ENCODE results near the gene PRKCQ. TPM values are rescaled to one million over a fixed set of nuclear protein-coding genes. Genes with fewer than 3 reads are reported as not detected.

The PRKCQ gene
- total RNA-seq, 1 donor from 2014 or later: 3.5 TPM

- no peak overlapping the region for H3K9ac ChIP-seq
- H4K20me1 ChIP-seq (ENCODE audit: low read depth): no peaks in the 10 kb centered on the region
- H3K27me3 ChIP-seq: no peaks in the 10 kb centered on the region
- H2AFZ ChIP-seq (replicated peaks): no peak overlapping the region
- no peak overlapping the region for H3K4me2 ChIP-seq
- no peaks in the 10 kb centered on the region for H3F3A ChIP-seq (ENCODE audit: low read depth)
- H3K4me1 Mint-ChIP-seq: peaks cover under 1% of the 10 kb centered on the region
- H3K27ac Mint-ChIP-seq: no peak overlapping the region
- peaks cover 3% of the 10 kb centered on the region for H3K36me3 Mint-ChIP-seq
- H3K4me3 Mint-ChIP-seq: no peak overlapping the region
- H3K9me3 ChIP-seq (ENCODE audit: low read depth): peaks cover 7% of the 10 kb centered on the region
- TF ChIP-seq EZH2phosphoT487 (IDR thresholded peaks at IDR 0.05) (no peak), EZH2 (IDR thresholded peaks at IDR 0.05) (no peak), CTCF (IDR thresholded peaks at IDR 0.05) (no peak)
- no peaks in the 10 kb centered on the region for H3K36me3 ChIP-seq
- H3K27me3 Mint-ChIP-seq (ENCODE audit: insufficient read depth, low read depth): no peaks in the 10 kb centered on the region
- no peaks in the 10 kb centered on the region for H3K4me1 ChIP-seq
- no peak overlapping the region for H3K4me3 ChIP-seq
- DNase-seq (ENCODE audit: low spot score): no peak
- H3K79me2 ChIP-seq (ENCODE audit: low read depth): no peaks in the 10 kb centered on the region
- peaks cover 12% of the 10 kb centered on the region for H3K9me3 Mint-ChIP-seq
- H3K27ac ChIP-seq: no peak overlapping the region
Measured at GRCh38 chr10:6394084-6394483, 186.0 kb downstream of the PRKCQ start.

DNA sequence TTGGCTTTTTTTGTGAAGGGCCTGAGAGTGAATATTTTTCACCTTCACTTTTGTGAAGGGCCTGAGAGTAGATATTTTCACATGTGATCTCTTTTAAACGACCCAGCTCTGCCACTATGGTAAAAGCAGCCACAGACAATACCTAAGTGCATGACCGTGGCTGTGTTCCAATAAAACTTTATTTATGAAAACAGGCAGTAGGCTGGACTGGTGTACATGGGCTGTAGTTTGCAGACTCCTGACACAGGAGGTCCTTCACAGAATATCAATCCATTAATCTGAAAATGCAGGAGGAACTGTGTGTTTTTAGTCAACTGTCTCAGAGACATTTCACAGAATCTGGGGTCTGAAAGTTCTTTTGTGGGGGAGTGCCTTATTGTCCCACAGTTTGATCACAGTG is 186.9 kb downstream of the PRKCQ start:
- Mint-ChIP-seq H3K9me3 (peaks cover 12% of the 10 kb centered on the region), H3K27me3 (ENCODE audit: insufficient read depth, low read depth) (peaks cover 3% of the 10 kb centered on the region), H3K4me3 (no peak overlapping the region), H3K27ac (no peak overlapping the region), H3K4me1 (no peaks in the 10 kb centered on the region), H3K36me3 (peaks cover 3% of the 10 kb centered on the region)
- no peaks in the 10 kb centered on the region for H3K4me1 ChIP-seq
- H3K9me3 ChIP-seq (ENCODE audit: low read depth): peaks cover 7% of the 10 kb centered on the region
- no peak overlapping the region for H3K4me3 ChIP-seq
- no peaks in the 10 kb centered on the region for H3K27me3 ChIP-seq
- no peaks in the 10 kb centered on the region for H3K36me3 ChIP-seq
- H3K27ac ChIP-seq: no peak overlapping the region
- TF ChIP-seq EZH2phosphoT487 (IDR thresholded peaks at IDR 0.05) (no peak), CTCF (IDR thresholded peaks at IDR 0.05) (no peak), EZH2 (IDR thresholded peaks at IDR 0.05) (no peak)
- no peak overlapping the region for H3K4me2 ChIP-seq
- H2AFZ ChIP-seq (replicated peaks): no peak overlapping the region
- DNase-seq (ENCODE audit: low spot score): no peak
- H3K9ac ChIP-seq: no peak overlapping the region
- no peaks in the 10 kb centered on the region for H3K79me2 ChIP-seq (ENCODE audit: low read depth)
- no peaks in the 10 kb centered on the region for H4K20me1 ChIP-seq (ENCODE audit: low read depth)
- no peaks in the 10 kb centered on the region for H3F3A ChIP-seq (ENCODE audit: low read depth)

GRCh38 chr10:6390213-6390845 is 189.7 kb downstream of the PRKCQ start:
- H3F3A ChIP-seq (ENCODE audit: low read depth): no peaks in the 10 kb centered on the region
- no peak overlapping the region for H2AFZ ChIP-seq (replicated peaks)
- H3K9ac ChIP-seq: no peak overlapping the region
- Mint-ChIP-seq H3K4me3 (no peak overlapping the region), H3K36me3 (peaks cover 3% of the 10 kb centered on the region), H3K27ac (no peak overlapping the region), H3K9me3 (peaks cover 12% of the 10 kb centered on the region), H3K27me3 (ENCODE audit: insufficient read depth, low read depth) (peaks cover 9% of the 10 kb centered on the region), H3K4me1 (no peaks in the 10 kb centered on the region)
- no peak overlapping the region for H3K27ac ChIP-seq
- H3K79me2 ChIP-seq (ENCODE audit: low read depth): no peaks in the 10 kb centered on the region
- no peaks in the 10 kb centered on the region for H3K36me3 ChIP-seq
- no peaks in the 10 kb centered on the region for H3K4me1 ChIP-seq
- H3K27me3 ChIP-seq: no peaks in the 10 kb centered on the region
- H3K9me3 ChIP-seq (ENCODE audit: low read depth): peaks cover 7% of the 10 kb centered on the region
- DNase-seq (ENCODE audit: low spot score): no peak
- no peak overlapping the region for H3K4me2 ChIP-seq
- TF ChIP-seq EZH2 (IDR thresholded peaks at IDR 0.05): no peak
- no peak for TF ChIP-seq EZH2phosphoT487 (IDR thresholded peaks at IDR 0.05)
- no peak for TF ChIP-seq CTCF (IDR thresholded peaks at IDR 0.05)
- no peaks in the 10 kb centered on the region for H4K20me1 ChIP-seq (ENCODE audit: low read depth)
- H3K4me3 ChIP-seq: no peak overlapping the region

All from neural progenitor cell (in vitro differentiated cells).